HepG2 (cell line): Measurements from ENCODE around the gene FAF2. TPM values are rescaled to one million over a fixed set of nuclear protein-coding genes. Genes with fewer than 3 reads are reported as not detected.

Experiments
- ATAC-seq: fragments of 200-7000 bp; cut with Tn5 transposase; 3 replicates; pipeline ENCODE4 v1.9.1; 2020; ENCODE audit warnings: mild to moderate bottlenecking, moderate library complexity
- BruUV-seq: library from RNA; stranded (reverse); fragments of 400-500 nt; replicated peaks from 2 replicates; lab custom pipeline; 2021; lab: Mats Ljungman, UMichigan
- CTCF ChIA-PET: fragments of 300-600 bp; formaldehyde crosslinking; extraction: SDS; loops from one replicate; lab custom pipeline; 2021; ENCODE audit warnings: low total read pairs, inconsistent platforms, low intra/inter-chr PET ratio; lab: Yijun Ruan, JAX
- POLR2A ChIA-PET: fragments of 350-600 bp; sonication (Branson Sonifier 250); formaldehyde crosslinking; loops from one replicate; lab custom pipeline; 2020; ENCODE audit warnings: antibody characterized with exemption, inconsistent platforms; lab: Yijun Ruan, JAX
- DNase-seq: peaks from one replicate; pipeline ENCODE4 v3.0.0-alpha.2; 2015; ENCODE audit warnings: low spot score
- FAIRE-seq: peaks from 3 replicates; lab custom pipeline; 2011; peaks lifted over from hg19 to GRCh38; lab: Jason Lieb, UNC
- H2AFZ ChIP-seq: one replicate; pipeline ENCODE4 v1.6.1; 2011; ENCODE audit warnings: low read length, inconsistent platforms
- H3K27ac ChIP-seq: fragments of 300-600 bp; 3 replicates; pipeline ENCODE4 v1.8.0; 2011; ENCODE audit warnings: mixed run types, mild to moderate bottlenecking, mixed read lengths, low read length, inconsistent platforms; ENCODE audit not compliant: insufficient read depth; ENCODE audit errors: extremely low read length
- H3K27me3 ChIP-seq, 2 experiments: fragments of 200-600 bp in 1 of 2; 2 replicates in 1 of 2; 3 replicates in 1 of 2; pipeline versions ENCODE4 v1.6.0 to v1.8.0; 2011; ENCODE audit warnings: low read length in 2 of 2, mild to moderate bottlenecking in 2 of 2, moderate library complexity in 2 of 2, inconsistent platforms in 1 of 2; ENCODE audit not compliant: insufficient read depth in 2 of 2, control insufficient read depth in 1 of 2
- H3K36me3 ChIP-seq, 2 experiments: fragments of 200-600 bp in 1 of 2; replicated peaks in 1 of 2; 2 replicates in 1 of 2; 3 replicates in 1 of 2; pipeline versions ENCODE4 v1.5.1 to v1.8.0; 2011; ENCODE audit warnings: low read length in 2 of 2, inconsistent platforms in 1 of 2; ENCODE audit not compliant: insufficient read depth in 2 of 2, control insufficient read depth in 1 of 2
- H3K4me1 ChIP-seq: 2 replicates; pipeline ENCODE4 v1.5.1; 2012; ENCODE audit warnings: low read length, inconsistent platforms; ENCODE audit not compliant: insufficient read depth
- H3K4me2 ChIP-seq: 2 replicates; pipeline ENCODE4 v1.6.0; 2011; ENCODE audit warnings: low read depth, low read length, inconsistent platforms
- H3K4me3 ChIP-seq, 3 experiments: fragments of 200-600 bp in 1 of 3; sonication (generic), shearing (Covaris generic) in 1 of 3; replicated peaks in 1 of 3; 2 replicates each; pipeline ENCODE4 v1.5.1; 2011 to 2016; ENCODE audit warnings: low read length in 3 of 3, inconsistent platforms in 2 of 3, low read depth in 2 of 3, mild to moderate bottlenecking in 2 of 3, control low read depth in 1 of 3, mixed read lengths in 1 of 3; ENCODE audit not compliant: insufficient read depth in 1 of 3
- H3K79me2 ChIP-seq: one replicate; pipeline ENCODE4 v1.6.1; 2011; ENCODE audit warnings: low read length, inconsistent platforms; ENCODE audit not compliant: insufficient read depth
- H3K9ac ChIP-seq: 2 replicates; pipeline ENCODE4 v1.6.0; 2011; ENCODE audit warnings: mild to moderate bottlenecking, low read depth, low read length, inconsistent platforms; ENCODE audit not compliant: insufficient read depth
- H3K9me3 ChIP-seq: 2 replicates; pipeline ENCODE4 v1.5.1; 2012; ENCODE audit warnings: mild to moderate bottlenecking, low read length
- H4K20me1 ChIP-seq: 2 replicates; pipeline ENCODE4 v1.6.0; 2011; ENCODE audit warnings: inconsistent platforms, mild to moderate bottlenecking, low read length, moderate library complexity; ENCODE audit not compliant: insufficient read depth
- CREM ChIP-seq, 2 experiments: sonication (generic) in 1 of 2; formaldehyde crosslinking in 1 of 2; IDR thresholded peaks; 2 replicates each; pipeline versions ENCODE4 v1.4.0 to v1.6.1; 2016 to 2020; ENCODE audit warnings: antibody characterized with exemption in 1 of 2, mild to moderate bottlenecking in 1 of 2, missing genetic modification reagents in 1 of 2
- NR1H2 ChIP-seq: sonication (generic); formaldehyde crosslinking; IDR thresholded peaks from 2 replicates; pipeline ENCODE4 v1.8.1; 2022; ENCODE audit warnings: low read depth, missing genetic modification reagents, borderline replicate concordance
- ZNF3 ChIP-seq: IDR thresholded peaks from 2 replicates; pipeline ENCODE4 v1.7.0; 2017; ENCODE audit warnings: inconsistent platforms
- ZNF446 ChIP-seq: sonication (generic); formaldehyde crosslinking; IDR thresholded peaks from 2 replicates; pipeline ENCODE4 v1.5.0; 2020; ENCODE audit warnings: mild to moderate bottlenecking, missing genetic modification reagents
- ZNF629 ChIP-seq: sonication (generic); formaldehyde crosslinking; conservative IDR thresholded peaks from 2 replicates; pipeline ENCODE4 v1.5.0; 2020; ENCODE audit warnings: missing genetic modification reagents
- WGBS: methylation state at CpG from one replicate; pipeline ENCODE4 v1.1.6; 2017; ENCODE audit warnings: low lambda C conversion rate; 5-methylcytosine and 5-hydroxymethylcytosine counted together
- in situ Hi-C: cut with HindIII; loops from 2 replicates; pipeline ENCODE4 v1.10.0; 2017; ENCODE audit warnings: low pct_unique_long_range_greater_than_20kb; ENCODE audit not compliant: extremely low pct_ligation_motif_present
- intact Hi-C: fragments of 100-400 bp; cut with micrococcal nuclease; formaldehyde crosslinking; loops from one replicate; pipeline ENCODE4 v1.10.0; 2022; ENCODE audit not compliant: unreplicated experiment
- polyA plus RNA-seq, 8 experiments: library from polyadenylated mRNA; depleted of rRNA in 3 of 8; stranded (reverse) in 7 of 8; unstranded in 1 of 8; fragments of >200 nt; fragmentation: Illumina TruSeq in 4 of 8; extraction: Trizol in 4 of 8; gene quantifications; 2 replicates each; pipeline versions ENCODE4 v1.2.1 to v1.2.3, GENCODE V29; 2011 to 2016; ENCODE audit warnings: low read depth in 4 of 8, missing spikeins in 1 of 8, mixed read lengths in 1 of 8; ENCODE audit not compliant: insufficient read depth in 1 of 8
- total RNA-seq, 5 experiments: library from RNA; depleted of rRNA; stranded (reverse); fragments of >200 nt; fragmentation: Illumina TruSeq; extraction: Trizol; gene quantifications; 2 replicates each; pipeline ENCODE4 v1.2.3, GENCODE V29; 2016; ENCODE audit warnings: low read depth in 1 of 5
- TF ChIP-seq, protein P1 (sequence below): sonication (generic); formaldehyde crosslinking; IDR thresholded peaks from 2 replicates; pipeline ENCODE4 v1.5.0; 2020; ENCODE audit warnings: mild to moderate bottlenecking, missing genetic modification reagents
- TF ChIP-seq, protein P2 (sequence below): sonication (generic); formaldehyde crosslinking; IDR thresholded peaks from 2 replicates; pipeline ENCODE4 v1.4.0; 2020; ENCODE audit warnings: mild to moderate bottlenecking, missing genetic modification reagents

Gene FAF2
- total and polyA plus RNA-seq, 2 of the 13 experiments (the other 11 are each of a cell fraction or from before 2014, with no cell fraction given): 27.8 to 34.3 TPM

DNA sequence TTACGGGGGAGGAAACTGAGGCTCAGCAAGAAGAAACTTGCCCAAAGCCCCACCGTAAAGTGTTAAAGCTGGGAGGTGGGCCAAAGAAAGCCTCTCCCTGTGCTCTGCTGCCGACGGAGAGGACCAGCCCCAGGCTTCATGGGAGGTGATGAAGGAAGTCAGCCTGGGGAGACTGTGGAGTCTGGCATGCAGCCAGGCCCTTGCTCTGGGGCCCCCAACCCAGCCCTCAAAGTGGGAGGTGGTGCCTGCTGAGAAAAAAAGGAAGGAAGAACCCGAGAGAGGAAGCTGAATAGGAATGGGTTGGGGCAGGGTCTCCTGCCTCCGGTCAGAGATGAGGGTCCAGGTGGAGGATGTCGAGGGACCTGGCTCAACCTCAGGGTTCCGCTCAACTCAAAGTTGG lies 85.2 kb downstream of the FAF2 start:
- 92% methylated on average over 8 of the region's 8 CpGs for WGBS
- H3K27ac ChIP-seq: peak overlapping the region; percentile 26
- FAIRE-seq: no peak
- peaks cover 28% of the 10 kb centered on the region for H3K4me1 ChIP-seq
- no peak overlapping the region for H2AFZ ChIP-seq
- intact Hi-C loops (no loop called here), in situ Hi-C loops (loop anchor here (25.0 kb wide), 1 partner anchor 829 kb away; the partner anchor contains the start of genes LMAN2 and RGS14)
- no peaks in the 10 kb centered on the region; a peak in 1 of 5 replicates for H3K27me3 ChIP-seq
- H3K36me3 ChIP-seq: peaks cover 24 to 46% of the 10 kb centered on the region in 2 experiments
- peak overlapping the region; percentile 91 for H3K4me2 ChIP-seq
- TF ChIP-seq ZNF629 (CRISPR knock-in tag) (peak; percentile 59), NR1H2 (CRISPR knock-in tag) (no peak), ZNF3 (CRISPR knock-in tag) (no peak), ZNF446 (CRISPR knock-in tag) (no peak), CREM (IDR thresholded peaks at IDR 0.05) (no peak), CREM (CRISPR knock-in tag; IDR thresholded peaks at IDR 0.05) (no peak)
- TF ChIP-seq, protein P1, sequence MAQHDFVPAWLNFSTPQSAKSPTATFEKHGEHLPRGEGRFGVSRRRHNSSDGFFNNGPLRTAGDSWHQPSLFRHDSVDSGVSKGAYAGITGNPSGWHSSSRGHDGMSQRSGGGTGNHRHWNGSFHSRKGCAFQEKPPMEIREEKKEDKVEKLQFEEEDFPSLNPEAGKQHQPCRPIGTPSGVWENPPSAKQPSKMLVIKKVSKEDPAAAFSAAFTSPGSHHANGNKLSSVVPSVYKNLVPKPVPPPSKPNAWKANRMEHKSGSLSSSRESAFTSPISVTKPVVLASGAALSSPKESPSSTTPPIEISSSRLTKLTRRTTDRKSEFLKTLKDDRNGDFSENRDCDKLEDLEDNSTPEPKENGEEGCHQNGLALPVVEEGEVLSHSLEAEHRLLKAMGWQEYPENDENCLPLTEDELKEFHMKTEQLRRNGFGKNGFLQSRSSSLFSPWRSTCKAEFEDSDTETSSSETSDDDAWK (CRISPR knock-in tag): no peak
- TF ChIP-seq, protein P2, sequence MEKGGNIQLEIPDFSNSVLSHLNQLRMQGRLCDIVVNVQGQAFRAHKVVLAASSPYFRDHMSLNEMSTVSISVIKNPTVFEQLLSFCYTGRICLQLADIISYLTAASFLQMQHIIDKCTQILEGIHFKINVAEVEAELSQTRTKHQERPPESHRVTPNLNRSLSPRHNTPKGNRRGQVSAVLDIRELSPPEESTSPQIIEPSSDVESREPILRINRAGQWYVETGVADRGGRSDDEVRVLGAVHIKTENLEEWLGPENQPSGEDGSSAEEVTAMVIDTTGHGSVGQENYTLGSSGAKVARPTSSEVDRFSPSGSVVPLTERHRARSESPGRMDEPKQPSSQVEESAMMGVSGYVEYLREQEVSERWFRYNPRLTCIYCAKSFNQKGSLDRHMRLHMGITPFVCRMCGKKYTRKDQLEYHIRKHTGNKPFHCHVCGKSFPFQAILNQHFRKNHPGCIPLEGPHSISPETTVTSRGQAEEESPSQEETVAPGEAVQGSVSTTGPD (CRISPR knock-in tag): no peak
- no peaks in the 10 kb centered on the region for H3K9me3 ChIP-seq
- ChIA-PET POLR2A (interaction anchor here (1.1 to 7.9 kb wide), 3 partner anchors 14 to 86 kb away, joined by 3 to 212 read pairs (median 3); partner anchors contain the start of genes CDHR2 and FAF2), CTCF (no interaction called here)
- ATAC-seq: no peak
- BruUV-seq: no TSS peak
- no peak overlapping the region for H3K4me3 ChIP-seq
- peaks cover 33% of the 10 kb centered on the region for H4K20me1 ChIP-seq
- no peak for DNase-seq
- no peak overlapping the region for H3K9ac ChIP-seq
- peaks cover 40% of the 10 kb centered on the region for H3K79me2 ChIP-seq
